Stomach (tissue), 9 donors: ENCODE data around the gene VWF. TPM values are rescaled to one million over a fixed set of nuclear protein-coding genes. Genes with fewer than 3 reads are reported as not detected.
"Not testable (repeated sequence)": the region's sequence is repeated elsewhere in the genome, so short reads cannot be mapped to it uniquely, and the experiment has no call there.

Experiments
- DNase-seq, 2 donors: peaks; one replicate each; pipeline versions ENCODE4 v3.0.0 to v3.0.0-alpha.2; 2013 to 2019
- H3K27ac ChIP-seq, 5 donors: fragments of 200-600 bp in 4 of 5; sonication (generic) in 4 of 5; one replicate each; pipeline ENCODE4 v1.5.1; 2013 to 2019; ENCODE audit warnings: mild to moderate bottlenecking in 1 of 5, moderate library complexity in 1 of 5
- H3K27me3 ChIP-seq, 3 donors: fragments of 200-600 bp; sonication (generic); one replicate each; pipeline ENCODE4 v1.5.1; 2017 to 2019; ENCODE audit warnings: mixed run types in 1 of 3
- H3K36me3 ChIP-seq, 4 donors: fragments of 200-600 bp; sonication (generic); 1 replicate in 3 of 4; 2 replicates in 1 of 4; pipeline ENCODE4 v1.5.1; 2016 to 2019
- H3K4me1 ChIP-seq, 4 donors: fragments of 200-600 bp; sonication (generic); one replicate each; pipeline ENCODE4 v1.5.1; 2016 to 2019
- H3K4me3 ChIP-seq, 4 donors: fragments of 200-600 bp; sonication (generic) in 3 of 4; one replicate each; pipeline ENCODE4 v1.5.1; 2016 to 2019; ENCODE audit warnings: mild to moderate bottlenecking in 1 of 4
- H3K9me3 ChIP-seq, 4 donors: fragments of 200-600 bp; sonication (generic); one replicate each; pipeline ENCODE4 v1.5.1; 2016 to 2019
- CTCF ChIP-seq, 7 experiments: fragments of 450-650 bp in 4 of 7; fragments of 200-600 bp in 3 of 7; sonication (generic) in 3 of 7; IDR thresholded peaks; one replicate each; pipeline ENCODE4 v1.5.1; 2016 to 2019; ENCODE audit warnings: antibody characterized with exemption in 7 of 7, control low read depth in 2 of 7, mild to moderate bottlenecking in 1 of 7
- EP300 ChIP-seq: sonication (generic); formaldehyde crosslinking; IDR thresholded peaks from one replicate; pipeline ENCODE4 v1.6.1; 2017; ENCODE audit warnings: antibody characterized with exemption
- POLR2A ChIP-seq, 4 donors: fragments of 450-650 bp; IDR thresholded peaks; one replicate each; pipeline ENCODE4 v1.6.1; 2016; ENCODE audit warnings: antibody characterized with exemption in 4 of 4, control low read depth in 2 of 4, mild to moderate bottlenecking in 1 of 4, moderate library complexity in 1 of 4
- POLR2AphosphoS5 ChIP-seq, 3 donors: sonication (generic); formaldehyde crosslinking; IDR thresholded peaks; one replicate each; pipeline ENCODE4 v1.6.1; 2016; ENCODE audit warnings: antibody characterized with exemption in 3 of 3
- WGBS, 5 donors: extraction: QIAGEN DNeasy Blood & Tissue Kit in 3 of 5; methylation state at CpG; one replicate each; pipeline versions ENCODE4 v1.1.5 to v1.1.7; 2013 to 2018; 5-methylcytosine and 5-hydroxymethylcytosine counted together
- intact Hi-C: fragments of 100-400 bp; cut with DNase I; formaldehyde crosslinking; loops from one replicate; pipeline ENCODE4 v1.15.1; 2023; ENCODE audit warnings: low total_unique reads
- polyA plus RNA-seq, 3 donors: library from polyadenylated mRNA; stranded (reverse); fragments of 200-250 nt; gene quantifications; one replicate each; pipeline ENCODE4 v1.2.3, GENCODE V29; 2013
- total RNA-seq, 5 donors: library from RNA; depleted of rRNA; stranded (reverse); fragments of >200 nt; gene quantifications; one replicate each; pipeline versions ENCODE4 v1.1.0 to v1.2.3, GENCODE V29; 2014 to 2016
- donor health status: healthy with polysubstance abuse.
- donor health status: Bipolar disorder and iron deficiency.
- donor health status: healthy.

The VWF gene
- total and polyA plus RNA-seq, 8 donors, result 3.1 to 103 (median 50.2) TPM

GRCh38 chr12:6154730-6155459 is 30.4 kb upstream of the VWF start:
- Histone ChIP-seq H3K9me3 (no peaks in the 10 kb centered on the region), H3K27ac (peak overlapping the region in 3 of 5 donors; percentile 12 to 50 (median 43)), H3K4me3 (no peak overlapping the region), H3K4me1 (peaks cover 0 to 9% (median 3%) of the 10 kb centered on the region in 4 donors), H3K36me3 (no peaks in the 10 kb centered on the region), H3K27me3 (no peaks in the 10 kb centered on the region)
- WGBS, 5 donors, result 73 to 85% (median 78%) methylated on average over 15 of the region's 15 CpGs
- TF ChIP-seq EP300, result no peak
- no peak for TF ChIP-seq POLR2A (IDR thresholded peaks at IDR 0.05)
- no peak for TF ChIP-seq POLR2AphosphoS5 (IDR thresholded peaks at IDR 0.05)
- no peak for TF ChIP-seq CTCF (IDR thresholded peaks at IDR 0.05)
- no peak for DNase-seq
- intact Hi-C loops, result no loop called here

DNA sequence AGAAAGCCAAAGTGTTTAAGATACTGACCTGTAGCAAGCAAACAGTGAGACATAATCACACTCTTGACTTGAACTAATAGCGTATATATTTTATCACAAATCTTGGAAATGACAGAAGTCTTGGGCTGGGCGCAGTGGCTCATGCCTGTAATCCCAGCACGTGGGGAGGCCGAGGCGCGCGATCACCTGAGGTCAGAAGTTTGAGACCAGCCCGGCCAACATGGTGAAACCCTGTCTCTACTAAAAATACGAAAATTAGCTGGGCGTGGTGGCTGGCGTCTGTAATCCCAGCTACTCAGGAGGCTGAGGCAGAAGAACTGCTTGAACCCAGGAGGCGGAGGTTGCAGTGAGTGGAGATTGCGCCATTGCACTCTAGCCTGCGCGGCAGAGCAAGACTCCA is 24.3 kb upstream of the VWF start:
- H3K4me3 ChIP-seq, H3K9me3 ChIP-seq, H3K27ac ChIP-seq, H3K36me3 ChIP-seq, H3K27me3 ChIP-seq, intact Hi-C loops, DNase-seq: not testable (repeated sequence)
- peaks cover 0 to 20% (median 14%) of the 10 kb centered on the region in 4 donors for H3K4me1 ChIP-seq
- 93 to 97% (median 96%) methylated on average over 15 of the region's 15 CpGs for WGBS, 5 donors

GRCh38 chr12:6148061-6148460 is 23.6 kb upstream of the VWF start:
- WGBS, 5 donors, result 60 to 92% (median 75%) methylated on average over 2 of the region's 2 CpGs
- no peaks in the 10 kb centered on the region for H3K36me3 ChIP-seq
- no peaks in the 10 kb centered on the region for H3K9me3 ChIP-seq
- intact Hi-C loops, result no loop called here
- H3K4me1 ChIP-seq, result peaks cover 0 to 20% (median 14%) of the 10 kb centered on the region in 4 donors
- no peak overlapping the region for H3K27ac ChIP-seq
- no peak for DNase-seq
- TF ChIP-seq CTCF (IDR thresholded peaks at IDR 0.05), result no peak
- no peak for TF ChIP-seq EP300
- no peak for TF ChIP-seq POLR2AphosphoS5 (IDR thresholded peaks at IDR 0.05)
- no peak for TF ChIP-seq POLR2A (IDR thresholded peaks at IDR 0.05)
- H3K4me3 ChIP-seq, result no peak overlapping the region
- H3K27me3 ChIP-seq, result no peaks in the 10 kb centered on the region

DNA sequence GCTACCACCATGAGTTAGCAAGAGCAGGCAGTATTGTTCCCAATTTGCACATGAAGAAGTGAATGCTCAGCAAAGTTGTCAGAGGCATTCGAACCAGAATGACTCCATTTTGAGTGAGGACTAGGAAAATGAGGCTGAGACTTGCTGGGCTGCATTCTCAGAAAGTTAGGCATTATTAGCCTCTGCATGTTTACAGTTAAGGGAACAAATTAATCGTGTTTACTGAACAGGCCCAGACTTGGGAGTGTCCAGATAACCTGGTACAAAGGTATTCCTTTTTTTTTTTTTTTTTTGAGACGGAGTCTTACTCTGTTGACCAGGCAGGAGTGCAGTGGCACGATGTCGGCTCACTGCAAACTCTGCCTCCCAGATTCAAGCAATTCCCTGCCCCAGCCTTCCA is 22.5 kb upstream of the VWF start:
- H3K27me3 ChIP-seq, result no peaks in the 10 kb centered on the region
- 19 to 50% (median 46%) methylated on average over 4 to 5 of the region's 5 CpGs for WGBS, 5 donors
- intact Hi-C loops, result no loop called here
- H3K9me3 ChIP-seq, result no peaks in the 10 kb centered on the region
- peak in 1 of 2 donors; percentile 55 for DNase-seq
- TF ChIP-seq EP300, result no peak
- no peak for TF ChIP-seq POLR2A (IDR thresholded peaks at IDR 0.05)
- TF ChIP-seq POLR2AphosphoS5 (IDR thresholded peaks at IDR 0.05), result no peak
- TF ChIP-seq CTCF (IDR thresholded peaks at IDR 0.05), result no peak
- H3K4me3 ChIP-seq, result no peak overlapping the region
- peaks cover 0 to 26% (median 14%) of the 10 kb centered on the region in 4 donors for H3K4me1 ChIP-seq
- H3K36me3 ChIP-seq, result no peaks in the 10 kb centered on the region
- peak overlapping the region in 3 of 5 donors; percentile 14 to 43 (median 36) for H3K27ac ChIP-seq

GRCh38 chr12:6146509-6146908 is 22.0 kb upstream of the VWF start:
- DNase-seq, result no peak
- TF ChIP-seq POLR2A (IDR thresholded peaks at IDR 0.05) (no peak), POLR2AphosphoS5 (IDR thresholded peaks at IDR 0.05) (no peak), EP300 (no peak), CTCF (IDR thresholded peaks at IDR 0.05) (no peak)
- intact Hi-C loops, result no loop called here
- H3K9me3 ChIP-seq, result no peaks in the 10 kb centered on the region
- H3K4me3 ChIP-seq, result no peak overlapping the region
- H3K36me3 ChIP-seq, result no peaks in the 10 kb centered on the region
- peak overlapping the region in 3 of 5 donors; percentile 14 to 43 (median 36) for H3K27ac ChIP-seq
- 80 to 95% (median 87%) methylated on average over 6 to 7 of the region's 7 CpGs for WGBS, 5 donors
- no peaks in the 10 kb centered on the region for H3K27me3 ChIP-seq
- H3K4me1 ChIP-seq, result peaks cover 0 to 31% (median 14%) of the 10 kb centered on the region in 4 donors
